Thyroid gland (tissue), 4 donors: ENCODE measurements around the gene UCK2. TPM values are rescaled to one million over a fixed set of nuclear protein-coding genes. Genes with fewer than 3 reads are reported as not detected.

Experiments
- DNase-seq, 2 donors: peaks; one replicate each; pipeline ENCODE4 v3.0.0-alpha.2; 2019
- H3K27ac ChIP-seq, 3 donors: fragments of 200-600 bp; sonication (generic); 1 replicate in 2 of 3; 2 replicates in 1 of 3; pipeline ENCODE4 v1.5.1; 2016 to 2019; ENCODE audit warnings: mild to moderate bottlenecking in 1 of 3, moderate library complexity in 1 of 3
- H3K27me3 ChIP-seq: fragments of 200-600 bp; sonication (generic); one replicate; pipeline ENCODE4 v1.5.1; 2019
- H3K36me3 ChIP-seq, 2 donors: fragments of 200-600 bp; sonication (generic); one replicate each; pipeline ENCODE4 v1.5.1; 2016 to 2019
- H3K4me1 ChIP-seq, 2 donors: fragments of 200-600 bp; sonication (generic); one replicate each; pipeline ENCODE4 v1.5.1; 2017 to 2019
- H3K4me3 ChIP-seq, 3 donors: fragments of 200-600 bp; sonication (generic); replicated peaks in 1 of 3; 1 replicate in 2 of 3; 2 replicates in 1 of 3; pipeline ENCODE4 v1.5.1; 2016; ENCODE audit warnings: mild to moderate bottlenecking in 1 of 3
- H3K9me3 ChIP-seq: fragments of 200-600 bp; sonication (generic); one replicate; pipeline ENCODE4 v1.5.1; 2017
- CTCF ChIP-seq, 6 experiments: fragments of 200-600 bp in 3 of 6; fragments of 450-650 bp in 3 of 6; sonication (generic) in 3 of 6; IDR thresholded peaks; one replicate each; pipeline ENCODE4 v1.5.1; 2016 to 2019; ENCODE audit warnings: antibody characterized with exemption in 6 of 6, mild to moderate bottlenecking in 2 of 6, inconsistent platforms in 1 of 6, moderate library complexity in 1 of 6
- POLR2A ChIP-seq, 2 donors: fragments of 450-650 bp; IDR thresholded peaks; one replicate each; pipeline ENCODE4 v1.6.1; 2017; ENCODE audit warnings: antibody characterized with exemption in 2 of 2, mild to moderate bottlenecking in 2 of 2, moderate library complexity in 1 of 2
- WGBS, 2 donors: methylation state at CpG; one replicate each; pipeline ENCODE4 v1.1.5; 2017; 5-methylcytosine and 5-hydroxymethylcytosine counted together
- intact Hi-C: fragments of 100-400 bp; cut with DNase I; formaldehyde crosslinking; loops from one replicate; pipeline ENCODE4 v1.15.1; 2023
- total RNA-seq, 4 donors: library from RNA; depleted of rRNA; stranded (reverse); fragments of >200 nt; gene quantifications; one replicate each; pipeline ENCODE4 v1.2.3, GENCODE V29; 2016

Gene UCK2
- total RNA-seq, 4 donors from 2014 or later = 15.9 to 21.0 (median 19.3) TPM

DNA sequence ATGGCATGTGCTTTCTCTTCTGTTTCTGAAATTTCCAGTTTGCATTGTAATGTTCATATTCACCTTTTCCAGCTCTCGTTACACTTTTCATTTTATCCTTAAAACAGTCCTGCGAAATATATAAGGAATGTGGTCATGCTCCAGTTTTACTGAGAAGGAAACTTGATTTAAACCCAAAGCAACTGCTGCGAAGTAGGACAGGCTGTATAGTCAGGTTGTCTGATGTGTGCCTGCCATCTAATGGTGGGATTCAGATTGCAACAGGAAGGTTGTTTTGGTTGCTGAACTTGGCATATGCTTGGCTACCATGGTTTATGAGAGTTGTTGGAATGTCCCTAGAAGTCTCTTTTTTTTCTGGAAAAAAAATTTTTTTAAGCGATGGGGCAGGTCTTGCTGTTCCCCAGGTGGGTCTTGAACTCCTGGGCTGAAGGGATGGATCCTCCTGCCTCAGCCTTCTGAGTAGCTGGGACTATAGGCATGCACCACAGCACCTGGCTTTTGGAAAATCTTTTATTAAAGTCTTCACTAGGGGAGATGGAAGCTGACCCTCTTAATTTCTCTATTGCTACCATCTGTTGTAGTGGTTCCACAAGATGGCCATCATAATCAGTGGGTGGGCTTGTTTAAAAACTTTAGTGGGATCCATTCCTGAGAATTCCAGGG lies 86.9 kb downstream of the UCK2 start:
- H3K27ac ChIP-seq = no peak overlapping the region
- H3K36me3 ChIP-seq = no peaks in the 10 kb centered on the region
- H3K27me3 ChIP-seq = no peaks in the 10 kb centered on the region
- peak; percentile 64 to 65 for DNase-seq
- no peaks in the 10 kb centered on the region for H3K4me1 ChIP-seq
- H3K9me3 ChIP-seq = no peaks in the 10 kb centered on the region
- H3K4me3 ChIP-seq = no peak overlapping the region
- intact Hi-C loops = loop anchor here (5.0 to 10.0 kb wide), 2 partner anchors 312 to 519 kb away; no protein-coding TSS in a partner anchor
- TF ChIP-seq POLR2A (IDR thresholded peaks at IDR 0.05) (no peak), CTCF (IDR thresholded peaks at IDR 0.05) (peak; percentile 70 to 96 (median 86))
- WGBS, 2 donors = 5% methylated on average over 4 of the region's 4 CpGs

DNA sequence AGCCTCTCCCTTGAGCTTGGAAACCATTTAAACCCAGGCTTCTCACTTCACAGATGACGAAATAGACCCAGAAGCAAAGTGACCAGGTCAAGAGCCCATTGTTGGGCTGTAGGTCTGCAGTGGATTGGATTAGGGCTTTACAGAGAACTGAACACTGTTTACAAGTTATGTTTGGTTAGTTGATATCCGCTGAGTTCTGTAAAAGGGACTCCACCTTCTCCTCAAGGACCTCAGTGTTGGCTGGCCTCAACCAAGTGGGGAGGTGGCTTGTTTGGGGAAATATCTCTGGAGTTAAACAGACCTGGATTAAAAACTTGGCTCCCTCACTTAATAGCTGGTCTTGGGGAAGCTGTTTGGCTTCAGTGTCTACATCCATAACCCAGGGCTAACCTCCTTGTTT lies 88.1 kb downstream of the UCK2 start:
- Histone ChIP-seq H3K27me3 (no peaks in the 10 kb centered on the region), H3K4me3 (no peak overlapping the region), H3K9me3 (no peaks in the 10 kb centered on the region), H3K27ac (no peak overlapping the region), H3K36me3 (no peaks in the 10 kb centered on the region), H3K4me1 (no peaks in the 10 kb centered on the region)
- 52 to 89% methylated on average over 1 to 2 of the region's 2 CpGs for WGBS, 2 donors
- TF ChIP-seq POLR2A (IDR thresholded peaks at IDR 0.05) (no peak), CTCF (IDR thresholded peaks at IDR 0.05) (no peak)
- intact Hi-C loops = loop anchor here (5.0 to 10.0 kb wide), 2 partner anchors 198 to 521 kb away; no protein-coding TSS in a partner anchor
- DNase-seq = no peak

- WGBS, 2 donors = 67 to 72% methylated on average over 4 of the region's 4 CpGs
Observed at GRCh38 chr1:165915932-165916348, 88.5 kb downstream of the UCK2 start.

DNA sequence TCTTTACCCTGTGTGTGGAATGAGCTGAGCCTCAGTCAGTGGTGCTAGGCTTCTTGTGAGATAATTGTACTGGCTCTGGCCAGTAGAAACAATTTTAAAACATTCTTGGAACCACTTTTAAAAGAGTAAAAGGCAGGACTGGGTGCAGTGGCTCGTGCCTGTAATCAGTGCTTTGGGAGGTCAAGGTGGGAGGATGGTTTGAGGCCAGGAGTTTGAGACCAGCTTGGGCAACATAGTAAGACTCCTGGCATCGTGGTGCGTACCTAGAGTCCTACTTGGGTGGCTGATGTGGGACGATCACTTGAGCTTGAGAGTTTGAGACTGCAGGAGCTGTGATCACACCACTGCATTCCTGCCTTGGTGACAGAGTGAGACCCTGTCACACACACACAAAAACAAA lies 89.8 kb downstream of the UCK2 start:
- no peak overlapping the region for H3K4me3 ChIP-seq
- TF ChIP-seq POLR2A (IDR thresholded peaks at IDR 0.05) (no peak), CTCF (IDR thresholded peaks at IDR 0.05) (no peak)
- H3K27ac ChIP-seq = no peak overlapping the region
- no peak for DNase-seq
- WGBS, 2 donors = 60 to 68% methylated on average over 4 of the region's 4 CpGs
- intact Hi-C loops = loop anchor here (5.0 to 10.0 kb wide), 2 partner anchors 200 to 522 kb away; no protein-coding TSS in a partner anchor
- H3K4me1 ChIP-seq = no peaks in the 10 kb centered on the region
- H3K9me3 ChIP-seq = no peaks in the 10 kb centered on the region
- H3K36me3 ChIP-seq = no peaks in the 10 kb centered on the region
- no peaks in the 10 kb centered on the region for H3K27me3 ChIP-seq

More at GRCh38 chr1:165915932-165916348, 88.5 kb downstream of the UCK2 start:
- Histone ChIP-seq H3K36me3 (no peaks in the 10 kb centered on the region), H3K27ac (no peak overlapping the region), H3K4me3 (no peak overlapping the region), H3K9me3 (no peaks in the 10 kb centered on the region), H3K27me3 (no peaks in the 10 kb centered on the region), H3K4me1 (no peaks in the 10 kb centered on the region)
- no peak for DNase-seq
- TF ChIP-seq CTCF (IDR thresholded peaks at IDR 0.05) = no peak
- no peak for TF ChIP-seq POLR2A (IDR thresholded peaks at IDR 0.05)
- intact Hi-C loops = loop anchor here (5.0 to 10.0 kb wide), 2 partner anchors 199 to 521 kb away; no protein-coding TSS in a partner anchor

- Histone ChIP-seq H3K27me3 (no peaks in the 10 kb centered on the region), H3K9me3 (no peaks in the 10 kb centered on the region), H3K4me3 (no peak overlapping the region), H3K27ac (no peak overlapping the region), H3K36me3 (no peaks in the 10 kb centered on the region), H3K4me1 (no peaks in the 10 kb centered on the region)
- intact Hi-C loops = loop anchor here (5.0 kb wide), 1 partner anchor 553 kb away; no protein-coding TSS in a partner anchor
- 67 to 72% methylated on average over 11 of the region's 11 CpGs for WGBS, 2 donors
- DNase-seq = no peak
- TF ChIP-seq POLR2A (IDR thresholded peaks at IDR 0.05) (no peak), CTCF (IDR thresholded peaks at IDR 0.05) (no peak)
Observed at GRCh38 chr1:165924117-165924516, 96.7 kb downstream of the UCK2 start.
